ENCODE results near the gene ARHGEF33.

DNA sequence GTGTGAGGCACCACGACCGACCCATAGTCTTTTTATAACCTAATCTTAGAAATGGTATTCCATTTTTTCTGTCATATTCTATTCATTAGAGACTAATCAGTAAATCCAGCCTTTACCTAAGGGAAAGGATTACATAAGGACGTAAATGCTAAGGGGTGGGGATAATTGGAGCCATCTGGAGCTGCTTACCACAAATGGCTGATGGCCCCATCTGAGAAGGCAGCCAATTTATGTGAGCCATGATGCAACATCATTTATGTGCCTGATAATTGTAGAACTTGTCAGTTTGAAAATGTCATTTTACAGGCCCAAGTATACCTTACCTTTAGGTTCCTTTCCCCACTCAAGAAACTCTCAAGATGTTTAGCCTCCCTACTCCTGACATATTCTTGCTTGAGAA, 44.0 kb downstream of the ARHGEF33 start:
- TF ChIP-seq EZH2phosphoT487 (IDR thresholded peaks at IDR 0.05) (no peak), EZH2 (IDR thresholded peaks at IDR 0.05) (no peak)
- TF ChIP-seq, protein P1, sequence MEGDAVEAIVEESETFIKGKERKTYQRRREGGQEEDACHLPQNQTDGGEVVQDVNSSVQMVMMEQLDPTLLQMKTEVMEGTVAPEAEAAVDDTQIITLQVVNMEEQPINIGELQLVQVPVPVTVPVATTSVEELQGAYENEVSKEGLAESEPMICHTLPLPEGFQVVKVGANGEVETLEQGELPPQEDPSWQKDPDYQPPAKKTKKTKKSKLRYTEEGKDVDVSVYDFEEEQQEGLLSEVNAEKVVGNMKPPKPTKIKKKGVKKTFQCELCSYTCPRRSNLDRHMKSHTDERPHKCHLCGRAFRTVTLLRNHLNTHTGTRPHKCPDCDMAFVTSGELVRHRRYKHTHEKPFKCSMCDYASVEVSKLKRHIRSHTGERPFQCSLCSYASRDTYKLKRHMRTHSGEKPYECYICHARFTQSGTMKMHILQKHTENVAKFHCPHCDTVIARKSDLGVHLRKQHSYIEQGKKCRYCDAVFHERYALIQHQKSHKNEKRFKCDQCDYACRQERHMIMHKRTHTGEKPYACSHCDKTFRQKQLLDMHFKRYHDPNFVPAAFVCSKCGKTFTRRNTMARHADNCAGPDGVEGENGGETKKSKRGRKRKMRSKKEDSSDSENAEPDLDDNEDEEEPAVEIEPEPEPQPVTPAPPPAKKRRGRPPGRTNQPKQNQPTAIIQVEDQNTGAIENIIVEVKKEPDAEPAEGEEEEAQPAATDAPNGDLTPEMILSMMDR (IDR thresholded peaks at IDR 0.05) = no peak

Measured in neural progenitor cell (in vitro differentiated cells).